Skeletal muscle cell (primary cell): ENCODE data around the gene RNF39.
"Not testable (repeated sequence)": the region's sequence is repeated elsewhere in the genome, so short reads cannot be mapped to it uniquely, and the experiment has no call there.

Experiments
- DNase-seq: peaks from one replicate; pipeline ENCODE4 v3.0.0-alpha.2; 2010; ENCODE audit warnings: low read depth
- H3K4me3 ChIP-seq: 2 replicates; pipeline ENCODE4 v1.5.1; 2011; ENCODE audit warnings: low read depth, mild to moderate bottlenecking, control low read depth, low read length, moderate library complexity

RNF39 gene

DNA sequence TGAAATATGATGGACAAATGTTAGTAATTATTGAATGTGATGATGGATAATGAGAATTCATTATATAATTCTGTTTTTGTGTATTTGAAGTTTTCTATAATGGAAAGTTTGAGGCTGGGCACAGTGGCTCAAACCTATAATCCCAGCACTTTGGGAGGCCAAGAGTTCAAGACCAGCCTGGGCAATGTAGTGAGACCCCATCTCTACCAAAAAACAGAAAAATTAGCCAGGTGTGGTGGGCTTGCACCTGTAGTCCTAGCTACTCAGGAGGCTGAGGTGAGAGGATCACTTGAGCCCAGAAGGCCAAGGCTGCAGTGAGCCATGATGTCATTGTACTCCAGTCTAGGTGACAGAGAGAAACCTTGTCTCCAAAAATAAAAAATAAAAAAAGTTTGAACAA lies 52.9 kb downstream of the RNF39 start:
- not testable (repeated sequence) for H3K4me3 ChIP-seq, DNase-seq

DNA sequence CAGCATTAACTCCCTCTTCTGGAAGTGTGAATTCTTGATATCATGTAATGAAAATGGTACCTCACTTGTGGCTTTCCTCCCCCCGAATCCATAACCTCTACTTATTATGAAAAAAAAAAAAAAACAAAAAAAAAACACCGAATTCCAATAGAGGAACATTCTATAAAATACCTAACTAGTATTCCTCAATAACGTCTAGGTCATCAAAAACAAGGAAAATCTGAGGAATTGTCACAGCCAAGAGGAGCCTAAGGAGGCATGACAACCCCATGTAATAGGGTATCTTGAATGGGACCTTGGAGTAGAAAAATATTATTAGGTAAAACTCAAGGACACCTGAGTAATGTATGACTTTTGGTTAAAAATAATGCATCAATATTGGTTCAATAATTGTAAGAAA lies 53.4 kb downstream of the RNF39 start:
- no peak for DNase-seq
- H3K4me3 ChIP-seq: no peak overlapping the region

DNA sequence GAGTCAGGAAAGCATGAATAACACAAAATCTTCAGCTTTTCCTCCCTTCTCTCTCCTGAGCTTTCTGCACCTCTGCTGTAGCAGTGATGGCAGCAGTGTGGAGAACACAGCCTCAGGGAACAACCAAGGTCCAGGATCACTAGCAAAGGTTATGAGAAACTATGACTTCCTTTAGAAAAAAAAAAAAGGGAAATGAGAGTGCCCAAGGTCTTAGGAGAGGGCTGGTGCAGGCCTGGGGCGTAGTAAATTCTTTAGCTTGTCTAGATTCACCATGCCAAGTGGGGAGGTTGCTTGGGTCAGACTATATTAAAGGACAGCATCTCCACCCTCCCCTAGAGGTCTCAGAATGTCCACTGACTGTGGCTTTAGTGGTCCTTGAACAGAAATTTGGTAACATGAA lies 54.9 kb downstream of the RNF39 start:
- H3K4me3 ChIP-seq: no peak overlapping the region
- DNase-seq: no peak
